Glomerular visceral epithelial cell (primary cell): ENCODE data around the gene PLCB2.

Experiments
- DNase-seq: peaks from one replicate; pipeline ENCODE4 v3.0.0-alpha.2; 2016; ENCODE audit errors: extremely low spot score

The PLCB2 gene

GRCh38 chr15:40327457-40327856 is 19.7 kb upstream of the PLCB2 start:
- DNase-seq, result no peak

- no peak for DNase-seq
Observed at GRCh38 chr15:40325700-40326099, 18.0 kb upstream of the PLCB2 start.

DNA sequence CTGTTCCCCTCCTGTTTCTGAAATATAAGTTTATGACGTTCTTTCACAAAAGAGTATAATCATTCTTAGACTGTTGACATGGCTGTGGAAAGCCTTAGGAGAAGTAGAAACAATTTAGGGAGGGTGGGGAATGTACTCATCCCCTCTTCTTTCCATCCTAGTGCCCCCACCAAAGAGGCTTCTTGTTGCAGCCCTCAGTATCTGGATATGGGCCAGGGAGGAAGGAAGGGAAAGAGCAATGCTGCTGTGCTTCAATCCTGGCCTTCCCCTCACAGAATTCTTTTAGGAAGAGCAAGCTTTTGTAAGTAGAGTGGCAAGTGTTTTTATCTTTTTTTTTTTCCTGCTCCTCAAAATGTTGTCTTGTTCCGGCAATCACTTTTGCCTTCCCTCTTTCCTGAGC is 17.5 kb upstream of the PLCB2 start:
- DNase-seq, result no peak

DNA sequence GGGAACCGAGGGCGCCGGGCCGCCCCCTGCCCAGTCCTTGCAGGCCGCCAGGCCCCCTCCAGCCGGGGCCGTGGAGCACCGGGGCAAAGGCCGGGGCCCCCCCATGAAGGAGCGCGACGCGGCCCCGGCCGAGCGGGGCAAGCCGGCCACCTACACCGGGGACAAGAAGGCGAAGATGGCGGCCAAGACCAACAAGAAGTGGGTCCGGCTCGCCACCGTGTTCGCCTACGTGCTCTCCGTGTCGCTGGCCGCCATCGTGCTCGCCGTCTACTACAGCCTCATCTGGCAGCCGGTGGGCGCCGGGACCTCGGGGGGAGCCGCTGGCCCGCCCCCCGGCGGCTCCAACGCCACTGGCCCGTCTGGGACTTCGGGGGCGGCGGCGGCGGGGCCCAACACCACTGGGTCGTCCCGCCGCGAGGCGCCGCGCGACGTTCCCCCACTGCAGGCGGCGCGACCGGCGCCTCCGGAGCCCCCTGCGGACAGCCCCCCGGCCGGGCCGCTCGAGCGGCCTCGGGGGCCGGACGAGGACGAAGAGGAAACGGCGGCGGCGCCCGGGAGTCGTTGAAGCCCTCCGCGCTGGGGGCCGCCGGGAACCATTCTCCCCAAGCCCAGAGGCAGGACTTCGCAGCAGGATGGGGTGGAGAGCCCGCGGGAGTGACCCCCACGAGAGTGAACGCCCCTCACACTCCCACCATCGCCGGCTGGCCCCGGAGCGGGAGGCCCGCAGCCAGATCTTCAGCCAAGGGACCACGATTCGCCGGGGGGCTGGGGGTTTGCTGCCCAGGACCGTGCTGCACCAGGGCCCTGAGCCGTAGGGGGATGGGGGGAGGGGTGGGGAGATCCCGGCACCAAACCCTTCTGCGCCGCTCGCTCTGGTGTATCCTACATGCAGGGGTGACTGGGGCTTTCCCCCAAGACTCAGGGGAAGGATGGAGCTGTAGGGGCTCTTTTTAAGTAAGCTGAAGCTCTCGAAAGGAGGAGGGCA is 16.5 kb upstream of the PLCB2 start:
- no peak for DNase-seq

- peak; percentile 97 for DNase-seq
Observed at GRCh38 chr15:40323239-40323952, 15.7 kb upstream of the PLCB2 start, which contains the start of gene INAFM2. INAFM2 (plus strand) TSS chr15:40323692; CDS start chr15:40324056, 364 bp downstream.

DNA sequence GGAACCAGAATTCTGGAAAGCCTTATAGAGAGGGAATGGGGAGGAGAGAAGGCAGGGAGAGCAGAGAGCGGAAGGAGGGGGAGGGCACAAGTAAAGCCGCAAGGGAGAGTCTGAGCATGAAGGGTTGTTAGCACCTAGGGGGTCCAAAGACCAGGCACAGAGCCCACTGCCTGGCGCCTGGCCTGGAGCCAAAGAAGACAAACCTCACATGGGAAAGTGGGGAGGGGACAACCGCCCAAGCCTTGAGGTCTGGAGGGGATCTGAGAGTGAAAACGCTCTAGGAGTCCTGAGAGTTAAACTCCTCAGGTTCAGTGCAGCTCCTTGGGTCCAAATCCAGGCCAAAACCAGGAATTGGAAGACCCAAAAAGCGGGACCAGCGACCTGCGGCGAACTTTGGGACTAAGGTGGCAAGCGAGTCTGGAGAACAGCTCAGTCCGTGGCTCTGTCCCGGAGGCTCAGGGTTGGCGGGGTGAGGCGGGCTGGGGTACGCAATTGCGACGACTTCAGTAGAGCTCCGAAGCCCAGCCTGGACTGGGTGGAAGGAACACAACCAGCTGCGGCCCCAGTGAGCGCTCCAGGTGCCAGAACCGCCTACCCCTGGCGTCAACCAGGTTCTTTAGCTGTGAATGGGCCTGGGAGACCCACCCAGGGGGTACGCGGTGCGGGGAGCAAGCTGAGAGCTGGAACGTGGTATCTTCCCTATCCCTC is 14.9 kb upstream of the PLCB2 start:
- no peak for DNase-seq

GRCh38 chr15:40320931-40321371 is 13.2 kb upstream of the PLCB2 start:
- DNase-seq, result peak; percentile 67

- DNase-seq, result no peak
Observed at GRCh38 chr15:40320409-40320808, 12.7 kb upstream of the PLCB2 start.

DNA sequence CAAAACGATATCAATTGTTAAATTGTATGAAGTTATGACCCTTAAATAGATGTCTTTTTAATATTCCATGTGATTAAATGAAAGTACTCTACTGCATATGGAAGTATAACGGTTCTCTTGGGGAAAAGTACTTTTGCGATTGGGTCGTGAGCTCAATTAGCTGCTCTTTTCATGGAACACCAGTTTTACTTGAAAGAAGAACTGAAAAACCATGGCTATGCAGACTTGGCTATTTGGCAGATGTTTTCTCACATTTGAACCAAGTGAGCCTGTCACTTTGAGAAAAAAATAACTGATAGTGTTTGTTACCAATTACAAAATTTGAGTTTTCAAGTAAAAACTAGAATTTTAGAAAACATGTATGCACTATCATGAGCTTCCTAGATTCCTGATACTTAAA is 9.8 kb upstream of the PLCB2 start:
- no peak for DNase-seq

DNA sequence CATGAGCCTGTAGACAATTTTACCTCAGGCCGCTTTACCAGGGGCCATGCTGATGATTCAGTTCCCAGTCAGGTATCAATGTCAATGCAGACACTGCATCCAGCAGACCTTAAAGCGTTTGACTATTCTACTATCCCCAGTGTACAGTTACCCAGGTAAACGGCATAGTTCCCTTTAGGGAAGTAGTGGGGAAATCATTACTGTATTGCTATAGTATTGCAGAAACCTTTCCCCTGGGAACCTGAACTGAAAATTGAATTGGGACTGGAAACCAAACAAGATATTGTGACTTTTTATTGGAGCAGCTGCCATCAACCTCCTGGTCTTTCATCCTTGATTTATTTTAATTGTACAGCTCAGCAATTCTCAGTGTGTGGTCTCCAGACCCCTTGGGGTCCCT is 9.2 kb upstream of the PLCB2 start:
- DNase-seq, result no peak

- DNase-seq, result no peak
Observed at GRCh38 chr15:40314723-40315276, 7.1 kb upstream of the PLCB2 start.

DNA sequence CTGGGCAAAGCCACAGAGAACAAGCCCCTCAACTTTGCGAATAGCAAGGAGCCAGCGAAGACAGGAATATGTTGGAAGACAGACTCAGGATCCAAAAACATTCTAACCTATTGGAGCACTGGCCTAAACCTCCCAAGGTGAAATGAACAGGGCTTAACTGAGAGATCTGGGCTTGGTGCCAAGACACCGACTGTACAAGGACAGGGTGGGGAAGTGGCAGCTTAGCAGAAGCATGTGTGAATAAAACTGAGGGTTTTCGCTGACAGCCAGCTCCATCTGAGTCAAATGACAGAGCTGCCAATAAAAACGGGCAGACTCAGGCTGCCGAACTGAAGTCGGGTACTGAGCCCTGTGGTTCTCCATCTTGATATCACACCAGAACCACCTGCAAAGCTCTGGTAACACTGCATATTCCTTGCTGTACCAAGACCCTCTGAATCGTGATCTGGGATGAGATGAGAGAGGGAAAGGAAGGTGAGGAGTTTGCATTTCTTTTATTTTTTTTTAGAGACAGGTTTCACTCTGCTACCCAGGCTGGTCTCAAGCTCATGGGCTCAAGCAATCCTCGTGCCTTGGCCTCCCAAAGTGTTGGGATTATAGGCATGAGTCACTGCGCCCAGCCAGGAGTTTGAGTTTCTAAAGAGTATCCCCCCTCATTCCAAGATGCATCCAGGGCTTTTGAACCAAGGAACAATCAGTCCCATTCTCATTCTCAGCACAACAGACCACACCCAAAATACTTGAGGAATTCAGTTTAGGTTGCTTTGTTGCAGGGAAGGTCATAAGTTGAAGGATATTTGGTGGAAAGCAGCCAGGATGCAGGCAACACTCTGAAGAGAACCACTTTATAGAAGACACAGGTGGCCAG is 6.0 kb upstream of the PLCB2 start:
- DNase-seq, result peak; percentile 53

DNA sequence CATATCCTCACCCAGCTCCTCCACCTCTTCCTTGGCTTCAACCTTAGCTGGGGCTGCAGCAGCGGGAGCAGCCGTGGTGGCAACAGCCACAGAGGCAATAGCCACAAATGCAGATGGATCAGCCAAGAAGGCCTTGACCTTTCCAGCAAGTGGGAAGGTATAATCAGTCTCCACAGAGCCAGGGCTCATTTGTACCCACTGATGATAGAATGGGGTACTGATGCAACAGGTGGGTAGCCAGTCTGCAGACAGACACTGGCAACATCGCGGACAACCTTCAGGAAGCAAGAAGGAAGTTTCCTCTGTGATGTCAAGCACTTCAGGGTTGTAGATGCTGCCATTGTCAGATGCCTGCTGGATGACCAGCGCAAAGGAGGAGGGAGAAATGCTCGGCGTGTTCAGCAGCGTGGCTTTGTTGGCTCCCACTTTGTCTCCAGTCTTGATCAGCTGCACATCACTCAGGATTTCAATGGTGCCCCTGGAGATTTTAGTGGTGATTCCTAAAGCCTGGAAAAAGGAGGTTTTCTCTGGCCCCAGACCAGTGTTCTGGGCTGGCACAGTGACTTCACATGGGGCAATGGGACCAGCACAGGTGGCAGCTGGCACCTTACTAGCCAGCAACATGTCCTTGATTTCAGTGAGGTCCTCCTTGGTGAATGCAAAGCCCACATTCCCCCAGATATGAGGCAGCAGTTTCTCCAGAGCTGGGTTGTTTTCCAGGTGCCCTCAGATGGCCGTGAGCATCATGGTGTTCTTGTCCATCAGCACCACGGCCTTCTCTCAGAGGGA is 4.8 kb upstream of the PLCB2 start:
- no peak for DNase-seq

DNA sequence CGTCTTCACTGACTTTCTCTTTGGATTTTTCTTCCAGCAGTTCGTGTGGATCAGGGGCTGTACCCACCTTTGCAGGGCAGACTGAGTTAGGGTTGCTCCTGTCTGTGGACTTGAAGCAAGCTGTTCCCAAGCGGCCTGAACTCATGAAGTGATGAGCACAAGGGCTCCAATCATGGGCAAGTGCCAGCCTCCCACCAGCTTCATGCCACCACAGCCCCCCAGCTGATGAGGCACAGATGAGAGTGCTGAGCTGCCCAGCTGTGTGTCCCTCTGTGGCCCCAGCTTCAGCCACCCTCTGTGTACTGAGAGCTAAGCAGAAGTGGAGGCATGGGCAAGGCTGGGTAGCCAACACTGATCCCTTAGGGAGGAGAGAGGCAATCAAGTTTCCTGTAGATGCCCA is 3.3 kb upstream of the PLCB2 start:
- no peak for DNase-seq

GRCh38 chr15:40310001-40310959 is 2.5 kb upstream of the PLCB2 start:
- DNase-seq, result peak; percentile 39

DNA sequence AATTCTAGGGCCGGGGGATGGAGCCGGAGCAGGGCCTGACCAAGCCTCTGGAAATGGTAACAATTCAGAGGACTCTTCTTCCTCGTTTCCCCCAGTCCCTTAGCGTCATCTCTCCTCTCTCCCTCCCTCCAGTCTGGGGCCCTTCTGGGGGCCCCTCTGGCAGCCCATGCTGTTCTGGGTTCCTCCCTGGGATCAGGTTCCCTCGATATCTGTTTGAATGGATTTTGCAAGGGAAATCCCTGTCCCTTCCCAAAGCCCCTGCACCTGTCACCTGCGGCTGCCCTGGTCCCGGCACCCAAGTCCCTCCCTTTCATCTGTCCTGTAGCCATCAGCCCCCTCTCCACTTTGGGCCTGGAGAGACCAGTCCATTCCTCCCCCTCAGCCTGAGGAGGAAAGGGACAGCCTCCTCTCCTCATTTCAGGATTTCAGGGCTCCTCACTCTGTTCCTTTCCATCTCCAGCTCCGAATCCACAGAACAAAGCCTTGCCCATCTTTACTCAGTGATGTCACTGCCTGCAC is 1.7 kb upstream of the PLCB2 start:
- DNase-seq, result no peak

GRCh38 chr15:40306908-40307307 is 827 bp downstream of the PLCB2 start:
- no peak for DNase-seq

DNA sequence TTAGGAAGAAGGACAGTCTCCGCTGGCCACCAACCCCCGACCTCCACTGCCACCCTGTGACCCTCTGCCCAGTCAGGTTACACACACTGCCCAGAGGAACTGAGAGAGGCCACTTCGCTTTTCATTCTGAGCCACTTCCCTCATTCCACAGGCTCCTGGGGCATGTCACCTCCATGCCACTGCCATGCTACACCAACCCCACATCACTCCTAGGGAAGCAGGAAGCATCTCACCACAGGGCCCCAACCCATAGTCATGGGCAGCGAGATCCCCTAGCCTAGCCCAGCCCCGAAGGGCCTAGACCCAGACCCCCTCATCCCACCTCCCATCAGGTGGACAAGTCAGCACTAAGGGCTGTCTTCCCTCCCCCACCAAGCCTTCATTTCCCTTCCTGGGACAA is 1.4 kb downstream of the PLCB2 start:
- no peak for DNase-seq

DNA sequence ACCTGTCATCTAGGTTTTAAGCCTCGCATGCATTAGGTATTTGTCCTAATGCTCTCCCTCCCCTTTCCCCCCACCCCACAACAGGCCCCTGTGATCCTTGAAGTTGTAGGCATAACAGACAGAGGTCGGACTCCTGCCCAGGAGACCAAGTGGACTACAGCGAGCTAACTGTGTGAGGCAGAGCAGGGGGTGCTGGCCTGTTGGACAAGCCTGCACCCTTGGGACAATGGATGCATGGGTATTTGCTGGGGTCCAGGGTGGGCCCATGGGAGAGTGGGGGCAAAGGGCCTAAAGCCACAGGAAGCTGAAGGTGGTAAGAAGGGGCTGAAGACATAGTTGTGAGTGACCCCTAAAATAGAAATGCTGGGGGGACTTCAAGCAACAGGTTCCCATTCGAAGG is 2.5 kb downstream of the PLCB2 start:
- no peak for DNase-seq
